Activated CD4-positive, CD25-positive, alpha-beta regulatory T cell treated with anti-CD3 and anti-CD28 coated beads, Interleukin-2, amount 50 U/mL, for 24 hours (primary cell): ENCODE data around the gene PLPP3.

ENCODE experiments used
- ATAC-seq, 2 donors: fragments of 150-1000 bp; cut with Tn5 transposase; one replicate each; pipeline ENCODE4 v1.10.0; 2021; ENCODE audit warnings: mild to moderate bottlenecking in 1 of 2, moderate library complexity in 1 of 2

The PLPP3 gene

GRCh38 chr1:56493826-56494225, 85.5 kb downstream of the PLPP3 start:
- no peak for ATAC-seq

- ATAC-seq = no peak
Observed at GRCh38 chr1:56491441-56491840, 87.9 kb downstream of the PLPP3 start.

GRCh38 chr1:56490619-56491018, 88.7 kb downstream of the PLPP3 start:
- ATAC-seq = no peak

DNA sequence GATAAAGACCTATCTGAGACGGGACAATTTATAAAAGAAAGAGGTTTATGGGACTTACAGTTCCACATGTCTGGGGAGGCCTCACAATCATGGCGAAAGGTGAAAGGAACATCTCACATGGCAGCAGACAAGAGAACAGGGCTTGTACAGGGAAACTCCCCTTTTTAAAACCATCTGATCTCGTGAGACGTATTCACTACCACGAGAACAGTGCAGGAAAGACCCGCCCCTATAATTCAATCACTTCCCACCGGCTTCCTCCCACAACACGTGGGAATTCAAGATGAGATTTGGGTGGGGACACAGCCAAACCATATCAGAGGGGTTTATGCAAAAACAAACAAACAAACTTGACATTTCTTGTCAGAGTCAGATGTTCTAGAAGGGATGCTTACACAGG, 89.7 kb downstream of the PLPP3 start:
- no peak for ATAC-seq

GRCh38 chr1:56484695-56485094, 94.7 kb downstream of the PLPP3 start:
- no peak for ATAC-seq

DNA sequence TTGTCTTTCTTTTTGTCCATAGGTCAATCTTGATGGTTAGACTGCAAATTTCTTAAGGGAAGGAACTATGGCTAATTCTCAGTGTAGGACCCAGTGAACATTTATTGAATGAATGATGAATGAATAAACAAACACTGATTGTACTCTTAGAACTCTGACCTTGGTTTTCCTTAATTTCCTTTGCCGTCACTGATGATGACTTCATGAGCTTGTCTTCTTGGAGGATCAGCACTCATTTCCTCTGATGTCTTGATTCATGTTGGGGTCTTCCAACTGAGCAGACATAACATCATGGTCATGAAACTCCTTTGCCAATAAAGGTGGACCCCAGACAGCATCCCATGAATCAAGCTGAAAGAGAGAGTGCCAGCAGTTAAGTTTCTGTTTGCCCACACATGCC, 96.3 kb downstream of the PLPP3 start:
- no peak for ATAC-seq

- ATAC-seq = no peak
Observed at GRCh38 chr1:56482486-56482885, 96.9 kb downstream of the PLPP3 start.

GRCh38 chr1:56481140-56481694, 98.1 kb downstream of the PLPP3 start:
- no peak for ATAC-seq

DNA sequence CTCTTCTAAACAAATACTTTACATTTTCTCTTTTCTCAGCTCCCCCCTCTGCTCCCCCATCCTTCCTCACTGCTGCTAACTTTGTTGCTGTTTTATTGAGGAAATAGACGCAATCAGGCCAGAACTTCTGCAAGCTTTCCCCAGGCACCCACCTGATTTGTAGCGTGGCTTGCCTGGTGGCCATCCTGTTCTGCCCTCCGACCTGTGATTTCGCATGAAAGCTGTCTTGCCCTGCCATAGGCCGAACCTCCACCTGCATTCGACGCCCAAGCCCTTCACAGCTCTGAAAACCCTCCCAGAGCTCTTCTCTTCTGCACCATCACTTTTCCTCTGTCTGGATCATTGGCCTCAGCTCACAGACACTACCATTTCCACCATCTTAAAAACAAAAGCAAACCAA, 100.6 kb downstream of the PLPP3 start:
- no peak for ATAC-seq

DNA sequence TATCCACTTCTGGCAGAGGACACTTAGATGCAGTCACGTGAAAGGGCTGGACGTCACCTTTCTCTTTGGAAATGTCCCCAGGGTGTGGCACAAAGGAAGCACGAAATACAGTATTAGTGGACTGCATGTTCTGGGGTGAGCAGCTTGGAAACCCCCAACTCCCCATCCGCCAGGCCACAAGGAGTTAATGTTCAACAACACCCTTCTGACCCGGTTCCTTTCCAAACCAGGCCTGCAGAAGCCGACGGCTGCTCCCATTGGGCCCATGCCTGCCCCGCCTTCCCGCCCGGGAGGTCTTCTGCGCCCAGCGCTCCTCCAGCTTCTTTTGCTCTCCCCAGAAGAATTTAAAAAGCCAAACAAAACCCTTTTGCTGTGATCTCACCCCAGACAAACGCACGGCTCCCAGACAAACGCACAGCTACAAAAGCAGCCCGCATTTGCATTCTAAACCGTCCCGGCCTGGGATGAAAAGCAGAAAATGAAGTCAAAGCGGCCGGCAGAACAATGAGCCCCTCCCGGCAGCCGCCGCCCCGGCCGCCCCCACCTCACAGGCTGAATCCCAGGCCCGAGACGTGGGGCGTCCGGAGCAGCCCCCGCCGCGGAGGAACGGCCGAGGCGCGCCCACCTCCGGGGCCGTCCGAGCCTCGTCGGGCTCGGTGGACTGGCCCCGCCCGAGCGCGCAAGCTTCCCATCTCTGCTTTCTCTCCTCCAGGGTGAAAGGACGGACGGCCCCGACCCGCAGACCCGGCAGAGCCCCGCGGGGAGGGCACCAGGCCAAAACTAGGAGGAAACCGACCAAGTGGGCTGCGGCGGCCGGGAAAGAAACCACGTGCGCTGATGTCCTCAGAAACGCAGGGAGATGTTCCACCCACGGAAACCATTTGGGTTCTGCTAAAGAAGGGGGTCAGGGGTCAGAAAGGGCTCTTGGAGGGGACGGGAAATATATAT, 101.9 kb downstream of the PLPP3 start:
- no peak for ATAC-seq

GRCh38 chr1:56473582-56474270, 105.6 kb downstream of the PLPP3 start:
- ATAC-seq = no peak

- no peak for ATAC-seq
Observed at GRCh38 chr1:56472860-56473259, 106.5 kb downstream of the PLPP3 start.

GRCh38 chr1:56469640-56470371, 109.6 kb downstream of the PLPP3 start:
- ATAC-seq = no peak

DNA sequence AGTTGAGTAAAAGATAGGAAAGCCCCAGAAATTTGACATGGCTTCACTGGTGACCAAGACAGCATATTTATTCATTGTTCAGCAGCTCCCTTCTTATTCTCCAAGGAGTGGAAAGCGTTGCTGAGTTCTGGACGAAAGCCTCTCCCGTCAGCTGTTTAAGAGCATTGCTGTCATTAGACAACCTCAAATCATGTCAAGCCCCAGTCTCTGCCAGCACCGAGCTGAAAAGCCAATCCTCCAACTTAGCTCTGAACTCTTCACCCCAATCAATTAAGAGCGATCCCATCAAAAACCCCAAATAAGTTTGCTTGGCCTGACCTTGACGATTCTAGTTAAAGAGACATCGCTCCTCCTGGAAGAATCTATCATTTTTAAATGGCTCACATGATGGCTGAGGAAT, 110.8 kb downstream of the PLPP3 start:
- no peak for ATAC-seq

- ATAC-seq = no peak
Observed at GRCh38 chr1:56466538-56466937, 112.8 kb downstream of the PLPP3 start.

- ATAC-seq = no peak
Observed at GRCh38 chr1:56464294-56464693, 115.1 kb downstream of the PLPP3 start.

DNA sequence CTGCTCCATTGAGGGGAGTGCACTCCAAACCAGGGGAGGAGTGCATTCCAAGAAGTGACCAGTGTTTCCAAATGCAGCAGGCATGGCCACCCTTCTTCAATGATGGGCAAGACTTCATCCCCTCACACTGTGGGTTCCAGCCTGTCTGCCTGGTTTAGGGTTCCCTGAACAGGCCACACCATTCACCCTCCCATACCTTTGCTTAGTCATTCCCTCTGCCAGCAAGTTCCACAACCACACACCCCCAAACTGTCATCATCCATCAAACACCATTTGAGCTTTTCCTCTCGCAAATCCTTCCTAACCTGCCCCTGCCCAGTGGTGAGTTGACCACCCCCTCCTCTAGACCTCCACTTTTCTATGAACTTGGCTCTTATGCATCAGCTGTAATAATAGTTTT, 116.0 kb downstream of the PLPP3 start:
- no peak for ATAC-seq

DNA sequence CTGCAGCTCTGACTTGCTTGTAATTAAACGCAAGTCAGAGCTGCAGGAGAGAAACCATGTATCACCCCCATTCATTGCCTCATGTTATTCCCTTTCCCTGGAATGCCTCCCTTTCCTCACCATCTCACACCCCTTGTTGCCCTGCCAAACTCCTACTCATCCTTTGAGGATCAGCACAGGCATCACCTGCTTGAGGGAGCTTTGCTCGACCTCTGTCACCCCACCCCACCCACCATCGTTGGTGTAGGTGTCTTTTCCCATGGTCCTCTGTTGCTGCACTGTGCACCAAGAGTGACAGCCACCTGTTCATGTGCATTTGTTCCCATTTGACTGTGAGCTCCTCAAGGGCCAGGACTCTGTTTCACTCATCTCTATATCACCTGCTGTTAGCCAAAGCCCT, 117.2 kb downstream of the PLPP3 start:
- no peak for ATAC-seq

- no peak for ATAC-seq
Observed at GRCh38 chr1:56461158-56462127, 117.9 kb downstream of the PLPP3 start.

- ATAC-seq = no peak
Observed at GRCh38 chr1:56459260-56459659, 120.1 kb downstream of the PLPP3 start.

- ATAC-seq = no peak
Observed at GRCh38 chr1:56457756-56458375, 121.5 kb downstream of the PLPP3 start.
